Trophoblast cell (in vitro differentiated cells and primary cell): ENCODE data around the gene UBE2QL1.

Experiments
- DNase-seq, 2 donors: peaks; one replicate each; pipeline ENCODE4 v3.0.0-alpha.2; 2016
- H2AFZ ChIP-seq: 2 replicates; pipeline ENCODE4 v1.6.1; 2013; ENCODE audit warnings: low read length, moderate library complexity, mild to moderate bottlenecking; ENCODE audit not compliant: insufficient read depth, poor library complexity
- H2AK5ac ChIP-seq: 2 replicates; pipeline ENCODE4 v1.6.1; 2013; ENCODE audit warnings: mild to moderate bottlenecking, low read length
- H2BK120ac ChIP-seq: 2 replicates; pipeline ENCODE4 v1.6.1; 2013; ENCODE audit warnings: low read length, mild to moderate bottlenecking, moderate library complexity; ENCODE audit not compliant: insufficient read depth, poor library complexity
- H2BK12ac ChIP-seq: 2 replicates; pipeline ENCODE4 v1.6.1; 2013; ENCODE audit warnings: mild to moderate bottlenecking, low read length, moderate library complexity
- H2BK5ac ChIP-seq: 2 replicates; pipeline ENCODE4 v1.6.1; 2013; ENCODE audit warnings: low read length, low read depth, moderate library complexity, mild to moderate bottlenecking; ENCODE audit not compliant: poor library complexity
- H3K14ac ChIP-seq: 2 replicates; pipeline ENCODE4 v1.6.1; 2013; ENCODE audit warnings: mild to moderate bottlenecking, low read length
- H3K18ac ChIP-seq: 2 replicates; pipeline ENCODE4 v1.6.1; 2013; ENCODE audit warnings: mild to moderate bottlenecking, low read length
- H3K23ac ChIP-seq: 2 replicates; pipeline ENCODE4 v1.6.1; 2013; ENCODE audit warnings: low read length
- H3K27ac ChIP-seq: 2 replicates; pipeline ENCODE4 v1.5.1; 2013; ENCODE audit warnings: low read depth, mild to moderate bottlenecking, inconsistent platforms, low read length, moderate library complexity
- H3K27me3 ChIP-seq: 2 replicates; pipeline ENCODE4 v1.6.1; 2013; ENCODE audit warnings: inconsistent platforms, mild to moderate bottlenecking, low read length, moderate library complexity; ENCODE audit not compliant: insufficient read depth
- H3K36me3 ChIP-seq, 2 experiments: 1 replicate in 1 of 2; 2 replicates in 1 of 2; pipeline ENCODE4 v1.6.1; 2013; ENCODE audit warnings: low read length in 2 of 2, mild to moderate bottlenecking in 2 of 2, moderate library complexity in 1 of 2; ENCODE audit not compliant: insufficient read depth in 2 of 2, control insufficient read depth in 1 of 2
- H3K4ac ChIP-seq: 2 replicates; pipeline ENCODE4 v1.6.1; 2013; ENCODE audit warnings: low read depth, mild to moderate bottlenecking, low read length, moderate library complexity
- H3K4me1 ChIP-seq, 2 experiments: 1 replicate in 1 of 2; 2 replicates in 1 of 2; pipeline ENCODE4 v1.6.1; 2013; ENCODE audit warnings: low read length in 2 of 2, mild to moderate bottlenecking in 2 of 2, moderate library complexity in 1 of 2; ENCODE audit not compliant: insufficient read depth in 2 of 2, control insufficient read depth in 1 of 2
- H3K4me2 ChIP-seq: 2 replicates; pipeline ENCODE4 v1.6.1; 2013; ENCODE audit warnings: inconsistent platforms, mild to moderate bottlenecking, low read length, moderate library complexity
- H3K4me3 ChIP-seq: 2 replicates; pipeline ENCODE4 v1.5.1; 2013; ENCODE audit warnings: mild to moderate bottlenecking, low read depth, low read length, inconsistent platforms
- H3K79me1 ChIP-seq: one replicate; pipeline ENCODE4 v1.6.1; 2013; ENCODE audit warnings: low read length
- H3K79me2 ChIP-seq: 2 replicates; pipeline ENCODE4 v1.6.1; 2013; ENCODE audit warnings: low read length, mild to moderate bottlenecking; ENCODE audit not compliant: control insufficient read depth, insufficient read depth, poor library complexity
- H3K9ac ChIP-seq: 2 replicates; pipeline ENCODE4 v1.6.1; 2013; ENCODE audit warnings: mild to moderate bottlenecking, low read length
- H3K9me3 ChIP-seq: 2 replicates; pipeline ENCODE4 v1.6.1; 2013; ENCODE audit warnings: low read depth, mild to moderate bottlenecking, control low read depth, inconsistent platforms, low read length; ENCODE audit not compliant: insufficient read depth
- H4K12ac ChIP-seq: 2 replicates; pipeline ENCODE4 v1.6.1; 2013; ENCODE audit warnings: low read depth, mild to moderate bottlenecking, low read length, moderate library complexity
- H4K8ac ChIP-seq: 2 replicates; pipeline ENCODE4 v1.6.1; 2013; ENCODE audit warnings: low read depth, mild to moderate bottlenecking, low read length, moderate library complexity
- H4K91ac ChIP-seq: one replicate; pipeline ENCODE4 v1.6.1; 2013; ENCODE audit warnings: low read depth, mild to moderate bottlenecking, low read length, moderate library complexity
- WGBS: extraction: QIAGEN DNeasy Blood & Tissue Kit; methylation state at CpG from one replicate; pipeline ENCODE4 v1.1.7; 2013; ENCODE audit warnings: missing lambda C conversion rate; ENCODE audit not compliant: insufficient read length, insufficient coverage; ENCODE audit errors: extremely low coverage; 5-methylcytosine and 5-hydroxymethylcytosine counted together

The UBE2QL1 gene

GRCh38 chr5:6430418-6431028 is 18.1 kb upstream of the UBE2QL1 start:
- H3K9ac ChIP-seq, result no peak overlapping the region
- no peak overlapping the region for H4K12ac ChIP-seq
- H2AK5ac ChIP-seq, result no peak overlapping the region
- H4K91ac ChIP-seq, result no peak overlapping the region
- no peak overlapping the region for H3K27ac ChIP-seq
- H3K4me3 ChIP-seq, result no peak overlapping the region
- no peak overlapping the region for H2BK12ac ChIP-seq
- no peak overlapping the region for H2BK5ac ChIP-seq
- no peak overlapping the region for H3K23ac ChIP-seq
- H2AFZ ChIP-seq, result no peak overlapping the region
- H3K14ac ChIP-seq, result no peak overlapping the region
- H3K79me1 ChIP-seq, result no peaks in the 10 kb centered on the region
- no peak overlapping the region for H4K8ac ChIP-seq
- no peaks in the 10 kb centered on the region for H3K4me1 ChIP-seq
- H3K4me2 ChIP-seq, result no peak overlapping the region
- H3K4ac ChIP-seq, result no peak overlapping the region
- H3K27me3 ChIP-seq, result no peaks in the 10 kb centered on the region
- H3K36me3 ChIP-seq, result no peaks in the 10 kb centered on the region
- H3K18ac ChIP-seq, result no peak overlapping the region
- WGBS, result no CpG with 5 or more reads among the region's 10 CpGs
- H2BK120ac ChIP-seq, result no peak overlapping the region
- DNase-seq, result no peak
- H3K9me3 ChIP-seq, result peaks cover 2% of the 10 kb centered on the region
- H3K79me2 ChIP-seq, result no peaks in the 10 kb centered on the region

DNA sequence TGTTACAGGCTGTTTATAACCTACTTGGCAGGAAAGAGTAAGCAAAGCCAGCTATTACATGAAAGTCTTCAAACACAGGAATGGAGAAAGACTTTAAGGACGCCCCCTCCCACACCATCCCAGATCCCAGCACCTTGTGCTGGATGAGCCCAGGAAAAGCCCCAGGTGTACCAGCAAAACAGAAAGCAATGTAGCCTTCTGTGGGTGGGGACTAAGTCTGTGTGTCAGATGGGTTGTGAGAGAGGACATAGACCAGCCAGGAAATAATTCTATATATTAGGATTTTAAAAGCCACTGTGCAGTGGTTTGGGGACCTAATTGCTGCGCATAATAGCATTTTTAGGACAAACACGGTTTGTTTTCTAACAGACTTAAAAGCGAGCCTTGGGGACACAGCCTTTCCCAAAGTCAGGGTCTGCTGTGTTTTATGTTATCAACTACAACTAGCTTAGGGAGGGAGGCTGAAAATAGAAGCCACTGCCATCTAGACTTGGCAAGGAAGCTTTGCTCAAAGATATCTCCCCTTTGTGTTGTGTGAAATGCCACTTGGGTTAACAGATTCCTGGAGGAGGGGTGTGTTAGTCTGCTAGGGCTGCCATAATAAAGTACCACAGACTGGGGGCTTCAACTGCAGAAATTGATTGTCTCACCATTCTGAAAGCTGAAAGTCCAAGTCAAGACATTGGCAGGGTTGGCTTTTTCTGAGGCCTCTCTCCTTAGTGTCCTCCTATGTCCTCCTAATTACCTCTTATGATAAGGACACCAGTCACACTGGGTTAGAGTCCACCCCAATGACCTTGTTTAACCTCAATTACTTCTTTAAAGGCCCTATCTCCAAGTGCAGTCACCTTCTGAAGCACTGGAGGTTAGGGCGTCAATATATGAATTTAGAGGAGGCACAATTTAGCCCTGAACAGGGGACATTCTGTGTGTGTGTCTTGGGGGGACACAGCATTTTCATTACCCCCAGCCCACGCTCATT is 17.2 kb upstream of the UBE2QL1 start:
- no peak overlapping the region for H4K91ac ChIP-seq
- no peaks in the 10 kb centered on the region for H3K79me1 ChIP-seq
- no peaks in the 10 kb centered on the region for H3K79me2 ChIP-seq

DNA sequence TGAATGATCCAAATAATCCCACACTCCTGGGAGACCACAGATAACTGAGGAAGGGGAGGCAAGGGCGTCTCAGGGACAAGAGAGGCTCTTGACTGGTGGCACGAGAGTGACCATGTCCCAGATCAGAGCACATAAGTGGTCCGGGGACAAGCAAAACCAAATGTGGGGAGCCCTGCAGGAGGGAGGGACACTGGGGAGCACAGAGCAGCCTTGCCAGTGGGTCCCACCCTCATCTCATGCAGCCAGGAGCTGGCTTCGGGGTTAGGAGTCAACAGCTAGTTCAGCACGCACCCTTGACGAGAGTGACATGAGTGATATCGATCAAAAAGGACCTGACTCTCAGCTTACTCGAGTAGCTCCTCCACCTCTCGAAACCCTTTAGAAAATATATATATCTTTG is 16.5 kb upstream of the UBE2QL1 start:
- Histone ChIP-seq H3K27me3 (no peaks in the 10 kb centered on the region), H3K27ac (no peak overlapping the region), H3K9ac (no peak overlapping the region), H3K14ac (no peak overlapping the region), H3K4me2 (no peak overlapping the region), H3K4ac (no peak overlapping the region), H3K9me3 (peaks cover 2% of the 10 kb centered on the region), H4K8ac (no peak overlapping the region), H2AFZ (no peak overlapping the region), H2BK120ac (no peak overlapping the region), H3K36me3 (no peaks in the 10 kb centered on the region), H3K79me1 (no peaks in the 10 kb centered on the region), H2BK5ac (no peak overlapping the region), H4K12ac (no peak overlapping the region), H4K91ac (no peak overlapping the region), H3K4me3 (no peak overlapping the region), H3K23ac (no peak overlapping the region), H3K18ac (no peak overlapping the region), H3K4me1 (peaks cover 0 to 2% of the 10 kb centered on the region in 2 experiments), H2AK5ac (no peak overlapping the region), H2BK12ac (no peak overlapping the region), H3K79me2 (no peaks in the 10 kb centered on the region)
- DNase-seq, result no peak
- WGBS, result no CpG with 5 or more reads among the region's 9 CpGs

More for the DNA sequence above, 17.2 kb upstream of the UBE2QL1 start:
- WGBS, result no CpG with 5 or more reads among the region's 6 CpGs
- H3K27ac ChIP-seq, result no peak overlapping the region
- no peak overlapping the region for H2BK12ac ChIP-seq
- H3K4me3 ChIP-seq, result no peak overlapping the region
- H3K36me3 ChIP-seq, result no peaks in the 10 kb centered on the region
- H2AK5ac ChIP-seq, result no peak overlapping the region
- H2BK5ac ChIP-seq, result no peak overlapping the region
- H3K4me1 ChIP-seq, result no peaks in the 10 kb centered on the region
- H4K8ac ChIP-seq, result no peak overlapping the region
- peaks cover 2% of the 10 kb centered on the region for H3K9me3 ChIP-seq
- no peak overlapping the region for H3K18ac ChIP-seq
- H2AFZ ChIP-seq, result no peak overlapping the region
- no peak overlapping the region for H3K4me2 ChIP-seq
- H3K14ac ChIP-seq, result no peak overlapping the region
- no peak overlapping the region for H3K4ac ChIP-seq
- H3K23ac ChIP-seq, result no peak overlapping the region
- no peak for DNase-seq
- no peak overlapping the region for H3K9ac ChIP-seq
- H2BK120ac ChIP-seq, result no peak overlapping the region
- H4K12ac ChIP-seq, result no peak overlapping the region
- H3K27me3 ChIP-seq, result no peaks in the 10 kb centered on the region

- no peak overlapping the region for H3K4me3 ChIP-seq
- peaks cover 2% of the 10 kb centered on the region for H3K9me3 ChIP-seq
- H3K36me3 ChIP-seq, result no peaks in the 10 kb centered on the region
- WGBS, result no CpG with 5 or more reads among the region's 14 CpGs
- H2BK5ac ChIP-seq, result no peak overlapping the region
- peak in 1 of 2 donors; percentile 20 for DNase-seq
- H2AFZ ChIP-seq, result no peak overlapping the region
- H4K12ac ChIP-seq, result no peak overlapping the region
- no peaks in the 10 kb centered on the region for H3K27me3 ChIP-seq
- H2BK12ac ChIP-seq, result no peak overlapping the region
- H4K8ac ChIP-seq, result no peak overlapping the region
- H3K4me2 ChIP-seq, result no peak overlapping the region
- H3K18ac ChIP-seq, result no peak overlapping the region
- H2AK5ac ChIP-seq, result no peak overlapping the region
- no peak overlapping the region for H3K9ac ChIP-seq
- no peak overlapping the region for H3K4ac ChIP-seq
- H4K91ac ChIP-seq, result no peak overlapping the region
- H3K23ac ChIP-seq, result no peak overlapping the region
- H2BK120ac ChIP-seq, result no peak overlapping the region
- H3K79me1 ChIP-seq, result no peaks in the 10 kb centered on the region
- no peak overlapping the region for H3K14ac ChIP-seq
- H3K79me2 ChIP-seq, result no peaks in the 10 kb centered on the region
- no peak overlapping the region for H3K27ac ChIP-seq
- peaks cover 2% of the 10 kb centered on the region in 2 experiments for H3K4me1 ChIP-seq
These were observed 13.9 kb upstream of the UBE2QL1 start for GRCh38 chr5:6434731-6435130.
